Adrenal gland (tissue), 12 donors: ENCODE results near the gene ALDH3B1. TPM values are rescaled to one million over a fixed set of nuclear protein-coding genes. Genes with fewer than 3 reads are reported as not detected.

ENCODE experiments used
- DNase-seq, 7 donors: peaks; one replicate each; pipeline ENCODE4 v3.0.0-alpha.2; 2019 to 2020
- H3K27ac ChIP-seq, 5 donors: fragments of 200-600 bp; sonication (generic) in 4 of 5; 1 replicate in 3 of 5; 2 replicates in 2 of 5; pipeline versions ENCODE4 v1.5.1 to v1.8.0; 2016 to 2020; ENCODE audit warnings: mild to moderate bottlenecking in 1 of 5
- H3K27me3 ChIP-seq: fragments of 200-600 bp; 2 replicates; pipeline ENCODE4 v1.8.0; 2021
- H3K36me3 ChIP-seq, 2 donors: fragments of 200-600 bp; replicated peaks in 1 of 2; 1 replicate in 1 of 2; 2 replicates in 1 of 2; pipeline versions ENCODE4 v1.5.1 to v1.8.0; 2018 to 2022
- H3K4me1 ChIP-seq, 2 donors: fragments of 200-600 bp; replicated peaks in 1 of 2; 1 replicate in 1 of 2; 2 replicates in 1 of 2; pipeline versions ENCODE4 v1.5.1 to v1.8.0; 2018 to 2021
- H3K4me3 ChIP-seq, 4 donors: fragments of 200-600 bp; sonication (generic) in 3 of 4; one replicate each; pipeline ENCODE4 v1.5.1; 2016 to 2018
- H3K9me3 ChIP-seq, 3 donors: fragments of 200-600 bp; sonication (generic) in 1 of 3; replicated peaks in 1 of 3; 1 replicate in 2 of 3; 2 replicates in 1 of 3; pipeline versions ENCODE4 v1.5.1 to v1.8.0; 2016 to 2021
- CTCF ChIP-seq, 6 experiments: fragments of 450-650 bp in 4 of 6; fragments of 200-600 bp in 2 of 6; sonication (generic) in 1 of 6; IDR thresholded peaks; 1 replicate in 5 of 6; 2 replicates in 1 of 6; pipeline versions ENCODE4 v1.5.1 to v1.8.0; 2016 to 2021; ENCODE audit warnings: antibody characterized with exemption in 6 of 6, mild to moderate bottlenecking in 2 of 6, moderate library complexity in 1 of 6
- POLR2A ChIP-seq, 2 donors: fragments of 450-650 bp; IDR thresholded peaks; one replicate each; pipeline ENCODE4 v1.6.1; 2017; ENCODE audit warnings: antibody characterized with exemption in 2 of 2, mild to moderate bottlenecking in 2 of 2, moderate library complexity in 1 of 2
- WGBS, 4 donors: extraction: QIAGEN DNeasy Blood & Tissue Kit in 2 of 4; methylation state at CpG; one replicate each; pipeline versions ENCODE4 v1.1.5 to v1.1.7; 2013 to 2017; 5-methylcytosine and 5-hydroxymethylcytosine counted together
- intact Hi-C, 2 donors: fragments of 100-400 bp; cut with DNase I; formaldehyde crosslinking; loops; one replicate each; pipeline versions ENCODE4 v1.14.1 to v1.15.0; 2022 to 2023
- polyA plus RNA-seq, 3 donors: library from polyadenylated mRNA; stranded (reverse); fragments of 200-250 nt in 2 of 3; fragments of 350-450 nt in 1 of 3; fragmentation: Illumina TruSeq in 1 of 3; extraction: RNeasy Lipid Tissue Mini Kit (QIAGEN cat#74804) in 1 of 3; gene quantifications; one replicate each; pipeline ENCODE4 v1.2.3, GENCODE V29; 2013 to 2014
- total RNA-seq, 9 donors: library from RNA; depleted of rRNA in 4 of 9; stranded (reverse); fragments of >200 nt in 4 of 9; fragments of 120-200 nt in 1 of 9; fragmentation: NEBNext Ultra II Directional in 1 of 9; extraction: Animal tissue kit (Norgen Biotek cat#: 25700) in 1 of 9; gene quantifications; one replicate each; pipeline versions ENCODE4 v1.1.0 to v1.2.4, GENCODE V29; 2013 to 2023
- donor health status: healthy with polysubstance abuse.
- donor health status: Bipolar disorder and iron deficiency.
- donor health status: DM: yes; HTN: yes; CAD: no.
- donor health status: DM: no; HTN: no; CAD: no.
- donor health status: DM: no; HTN: no; CAD: no.
- donor health status: DM: yes; HTN: yes; CAD: no.

Gene ALDH3B1
- total and polyA plus RNA-seq, 12 donors, result 0.72 to 70.3 (median 51.6) TPM

GRCh38 chr11:67998150-67999045 lies 11.7 kb upstream of the ALDH3B1 start:
- H3K27ac ChIP-seq, result no peak overlapping the region
- TF ChIP-seq POLR2A (IDR thresholded peaks at IDR 0.05) (no peak), CTCF (IDR thresholded peaks at IDR 0.05) (no peak)
- H3K4me3 ChIP-seq, result no peak overlapping the region
- no peaks in the 10 kb centered on the region for H3K36me3 ChIP-seq
- DNase-seq, result peak in 1 of 7 donors; percentile 15
- H3K27me3 ChIP-seq, result no peaks in the 10 kb centered on the region
- no peaks in the 10 kb centered on the region for H3K4me1 ChIP-seq
- 84 to 91% (median 87%) methylated on average over 5 to 9 of the region's 9 CpGs for WGBS, 4 donors
- no peaks in the 10 kb centered on the region for H3K9me3 ChIP-seq
- intact Hi-C loops, result no loop called here

- Histone ChIP-seq H3K4me1 (peaks cover 0 to 1% of the 10 kb centered on the region in 2 donors), H3K27ac (no peak overlapping the region), H3K9me3 (no peaks in the 10 kb centered on the region), H3K27me3 (no peaks in the 10 kb centered on the region), H3K36me3 (no peaks in the 10 kb centered on the region), H3K4me3 (no peak overlapping the region)
- intact Hi-C loops, result no loop called here
- WGBS, 4 donors, result 95 to 98% (median 96%) methylated on average over 9 to 13 of the region's 13 CpGs
- TF ChIP-seq CTCF (IDR thresholded peaks at IDR 0.05) (no peak), POLR2A (IDR thresholded peaks at IDR 0.05) (no peak)
- peak in 1 of 7 donors; percentile 16 for DNase-seq
These were observed 10.9 kb upstream of the ALDH3B1 start for GRCh38 chr11:67999201-67999629.

- H3K9me3 ChIP-seq, result no peaks in the 10 kb centered on the region
- DNase-seq, result no peak
- 90 to 96% (median 96%) methylated on average over 4 to 5 of the region's 5 CpGs for WGBS, 4 donors
- no peaks in the 10 kb centered on the region for H3K36me3 ChIP-seq
- H3K27ac ChIP-seq, result no peak overlapping the region
- H3K4me3 ChIP-seq, result no peak overlapping the region
- TF ChIP-seq CTCF (IDR thresholded peaks at IDR 0.05), result no peak
- TF ChIP-seq POLR2A (IDR thresholded peaks at IDR 0.05), result no peak
- peaks cover 0 to 6% of the 10 kb centered on the region in 2 donors for H3K4me1 ChIP-seq
- intact Hi-C loops, result no loop called here
- H3K27me3 ChIP-seq, result no peaks in the 10 kb centered on the region
These were observed 10.4 kb upstream of the ALDH3B1 start for GRCh38 chr11:67999704-68000103.

- Histone ChIP-seq H3K36me3 (no peaks in the 10 kb centered on the region), H3K9me3 (no peaks in the 10 kb centered on the region), H3K4me1 (peaks cover 0 to 6% of the 10 kb centered on the region in 2 donors), H3K27ac (peak overlapping the region in 2 of 5 donors; percentile 64 to 92), H3K4me3 (peak overlapping the region in 1 of 4 donors; percentile 92), H3K27me3 (no peaks in the 10 kb centered on the region)
- WGBS, 4 donors, result 55 to 76% (median 70%) methylated on average over 8 to 9 of the region's 9 CpGs
- intact Hi-C loops, result no loop called here
- DNase-seq, result peak in 4 of 7 donors; percentile 17 to 53 (median 30)
- TF ChIP-seq CTCF (IDR thresholded peaks at IDR 0.05) (no peak), POLR2A (IDR thresholded peaks at IDR 0.05) (no peak)
These were observed 7.6 kb upstream of the ALDH3B1 start for GRCh38 chr11:68002575-68002937.
